OCI-LY1 (cell line): ENCODE data around the gene CHST7.

Experiments used
- H2AFZ ChIP-seq: fragments of 200-600 bp; sonication (generic), shearing (Covaris generic); 2 replicates; pipeline ENCODE4 v1.6.0; 2014; ENCODE audit warnings: antibody characterized with exemption, mild to moderate bottlenecking, low read length
- H3F3A ChIP-seq: fragments of 200-600 bp; sonication (generic), shearing (Covaris generic); 2 replicates; pipeline ENCODE4 v1.6.0; 2014; ENCODE audit warnings: mild to moderate bottlenecking, antibody characterized with exemption, low read length, moderate library complexity; ENCODE audit not compliant: insufficient read depth
- H3K27ac ChIP-seq: fragments of 200-600 bp; sonication (generic); 2 replicates; pipeline ENCODE4 v1.5.1; 2014; ENCODE audit warnings: low read length, mixed run types, mild to moderate bottlenecking, low read depth; ENCODE audit not compliant: poor library complexity, severe bottlenecking
- H3K27me3 ChIP-seq: fragments of 200-600 bp; sonication (generic); 2 replicates; pipeline ENCODE4 v1.6.0; 2014; ENCODE audit warnings: antibody characterized with exemption, mild to moderate bottlenecking, low read length, moderate library complexity; ENCODE audit not compliant: insufficient read depth
- H3K36me3 ChIP-seq: fragments of 200-600 bp; sonication (generic); 2 replicates; pipeline ENCODE4 v1.6.1; 2014; ENCODE audit warnings: mild to moderate bottlenecking, antibody characterized with exemption, low read length, moderate library complexity, mixed read lengths; ENCODE audit not compliant: insufficient read depth
- H3K4me1 ChIP-seq: fragments of 200-600 bp; sonication (generic); 2 replicates; pipeline ENCODE4 v1.5.1; 2014; ENCODE audit warnings: mild to moderate bottlenecking, low read length, moderate library complexity; ENCODE audit not compliant: insufficient read depth, severe bottlenecking
- H3K4me2 ChIP-seq: fragments of 200-600 bp; sonication (generic), shearing (Covaris generic); 2 replicates; pipeline ENCODE4 v1.6.1; 2014; ENCODE audit warnings: low read length
- H3K4me3 ChIP-seq: fragments of 200-600 bp; sonication (generic); 2 replicates; pipeline ENCODE4 v1.5.1; 2014; ENCODE audit warnings: low read length, low read depth, mild to moderate bottlenecking, mixed read lengths; ENCODE audit not compliant: poor library complexity, severe bottlenecking
- H3K79me2 ChIP-seq: fragments of 200-600 bp; shearing (Covaris generic); 2 replicates; pipeline ENCODE4 v1.6.1; 2016; ENCODE audit warnings: mixed run types, low read length, mixed read lengths; ENCODE audit not compliant: insufficient read depth
- H3K9ac ChIP-seq: fragments of 200-600 bp; sonication (generic), shearing (Covaris generic); 2 replicates; pipeline ENCODE4 v1.6.1; 2014; ENCODE audit warnings: mild to moderate bottlenecking, low read length, mixed read lengths
- H3K9me2 ChIP-seq: fragments of 200-600 bp; sonication (generic), shearing (Covaris generic); 2 replicates; pipeline ENCODE4 v1.6.1; 2014; ENCODE audit warnings: low read depth, mild to moderate bottlenecking, low read length, mixed read lengths
- H3K9me3 ChIP-seq: fragments of 200-600 bp; shearing (Covaris generic); 2 replicates; pipeline ENCODE4 v1.6.1; 2014; ENCODE audit warnings: low read length, mixed read lengths
- H4K20me1 ChIP-seq: fragments of 200-600 bp; sonication (generic), shearing (Covaris generic); 2 replicates; pipeline ENCODE4 v1.6.0; 2016; ENCODE audit warnings: mild to moderate bottlenecking, low read length; ENCODE audit not compliant: insufficient read depth
- EZH2 ChIP-seq: fragments of 200-600 bp; sonication (generic), shearing (Covaris generic); IDR thresholded peaks from 2 replicates; pipeline ENCODE4 v1.8.0; 2017; ENCODE audit warnings: borderline replicate concordance, mixed run types, mild to moderate bottlenecking, antibody characterized with exemption, low read length, moderate library complexity, mixed read lengths
- TF ChIP-seq, protein P1 (sequence below): fragments of 200-600 bp; sonication (generic), shearing (Covaris generic); IDR thresholded peaks from 2 replicates; pipeline ENCODE4 v1.5.1; 2017; ENCODE audit warnings: mild to moderate bottlenecking, antibody characterized with exemption, low read length, moderate library complexity, mixed read lengths

Gene CHST7

GRCh38 chrX:46636223-46636622, 62.7 kb downstream of the CHST7 start:
- peaks cover 28% of the 10 kb centered on the region; the same call in 1 of the 2 replicates for H3K36me3 ChIP-seq
- no peak overlapping the region for H3K4me3 ChIP-seq
- H3K4me1 ChIP-seq = no peaks in the 10 kb centered on the region
- H4K20me1 ChIP-seq = no peaks in the 10 kb centered on the region
- H3K27me3 ChIP-seq = no peaks in the 10 kb centered on the region
- no peaks in the 10 kb centered on the region for H3F3A ChIP-seq
- no peak overlapping the region for H3K9ac ChIP-seq
- H2AFZ ChIP-seq = no peak overlapping the region
- no peak overlapping the region for H3K27ac ChIP-seq
- H3K4me2 ChIP-seq = no peak overlapping the region
- H3K9me2 ChIP-seq = no peaks in the 10 kb centered on the region
- no peaks in the 10 kb centered on the region for H3K9me3 ChIP-seq
- H3K79me2 ChIP-seq = no peaks in the 10 kb centered on the region
- no peak for TF ChIP-seq EZH2
- TF ChIP-seq, protein P1, sequence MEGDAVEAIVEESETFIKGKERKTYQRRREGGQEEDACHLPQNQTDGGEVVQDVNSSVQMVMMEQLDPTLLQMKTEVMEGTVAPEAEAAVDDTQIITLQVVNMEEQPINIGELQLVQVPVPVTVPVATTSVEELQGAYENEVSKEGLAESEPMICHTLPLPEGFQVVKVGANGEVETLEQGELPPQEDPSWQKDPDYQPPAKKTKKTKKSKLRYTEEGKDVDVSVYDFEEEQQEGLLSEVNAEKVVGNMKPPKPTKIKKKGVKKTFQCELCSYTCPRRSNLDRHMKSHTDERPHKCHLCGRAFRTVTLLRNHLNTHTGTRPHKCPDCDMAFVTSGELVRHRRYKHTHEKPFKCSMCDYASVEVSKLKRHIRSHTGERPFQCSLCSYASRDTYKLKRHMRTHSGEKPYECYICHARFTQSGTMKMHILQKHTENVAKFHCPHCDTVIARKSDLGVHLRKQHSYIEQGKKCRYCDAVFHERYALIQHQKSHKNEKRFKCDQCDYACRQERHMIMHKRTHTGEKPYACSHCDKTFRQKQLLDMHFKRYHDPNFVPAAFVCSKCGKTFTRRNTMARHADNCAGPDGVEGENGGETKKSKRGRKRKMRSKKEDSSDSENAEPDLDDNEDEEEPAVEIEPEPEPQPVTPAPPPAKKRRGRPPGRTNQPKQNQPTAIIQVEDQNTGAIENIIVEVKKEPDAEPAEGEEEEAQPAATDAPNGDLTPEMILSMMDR = no peak

DNA sequence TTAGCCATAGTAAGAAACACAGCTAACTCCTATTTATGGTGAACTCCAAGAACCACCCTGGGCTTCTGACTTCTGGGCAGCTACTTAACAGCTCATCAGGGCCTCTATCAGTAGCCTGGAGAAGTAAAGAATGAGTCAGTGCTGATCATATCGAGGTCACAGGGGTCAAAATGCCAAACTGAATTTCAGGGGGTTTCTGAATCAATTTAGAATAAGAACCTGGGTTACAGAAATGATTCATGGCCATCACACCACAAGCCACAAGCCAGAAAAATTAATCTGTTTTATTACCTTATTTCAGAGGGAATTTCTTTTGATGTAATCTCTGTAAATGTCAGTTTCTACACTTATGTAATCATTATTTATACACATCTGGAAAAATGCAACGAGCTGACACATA, 64.4 kb downstream of the CHST7 start:
- Histone ChIP-seq H3K27me3 (no peaks in the 10 kb centered on the region), H3K27ac (no peak overlapping the region), H3K9ac (no peak overlapping the region), H3F3A (no peaks in the 10 kb centered on the region; the same call in 1 of the 2 replicates), H2AFZ (no peak overlapping the region), H3K9me3 (no peaks in the 10 kb centered on the region), H3K36me3 (peaks cover 32% of the 10 kb centered on the region; the same call in 1 of the 2 replicates), H3K9me2 (no peaks in the 10 kb centered on the region), H3K79me2 (no peaks in the 10 kb centered on the region), H4K20me1 (no peaks in the 10 kb centered on the region), H3K4me3 (no peak overlapping the region), H3K4me1 (peaks cover under 1% of the 10 kb centered on the region), H3K4me2 (no peak overlapping the region)
- TF ChIP-seq, protein P1 = no peak
- no peak for TF ChIP-seq EZH2

DNA sequence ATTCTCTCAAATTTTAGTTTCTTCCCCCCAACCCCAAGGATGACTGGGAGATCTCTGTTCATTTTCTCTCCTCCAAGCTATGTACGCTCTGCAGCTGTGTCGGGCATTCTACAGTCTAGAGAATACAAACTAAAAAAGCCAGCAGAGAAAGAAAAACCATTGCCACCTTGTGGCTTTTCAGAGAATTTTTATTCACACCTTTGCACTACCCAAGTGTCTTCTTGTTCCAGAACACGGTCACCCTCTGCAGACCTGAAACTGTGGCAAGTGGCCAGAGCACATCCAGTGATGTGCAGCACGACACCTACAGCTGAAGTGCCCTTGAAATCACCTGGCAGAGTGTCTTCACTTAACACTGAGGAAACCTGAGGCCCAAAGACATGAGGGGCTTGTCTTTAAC, 68.6 kb downstream of the CHST7 start:
- no peaks in the 10 kb centered on the region for H3K27me3 ChIP-seq

More for the DNA sequence above, 68.6 kb downstream of the CHST7 start:
- H3K9ac ChIP-seq = no peak overlapping the region
- H3K79me2 ChIP-seq = no peaks in the 10 kb centered on the region
- TF ChIP-seq, protein P1 = peak; percentile 33
- TF ChIP-seq EZH2 = no peak
- no peaks in the 10 kb centered on the region for H3K9me2 ChIP-seq
- peaks cover 23% of the 10 kb centered on the region for H3K36me3 ChIP-seq
- H2AFZ ChIP-seq = no peak overlapping the region
- H3K4me3 ChIP-seq = no peak overlapping the region
- H3K9me3 ChIP-seq = no peaks in the 10 kb centered on the region
- H3K27ac ChIP-seq = no peak overlapping the region
- no peak overlapping the region for H3K4me2 ChIP-seq
- peaks cover 14% of the 10 kb centered on the region for H3K4me1 ChIP-seq
- H3F3A ChIP-seq = no peaks in the 10 kb centered on the region; the same call in 1 of the 2 replicates
- no peaks in the 10 kb centered on the region for H4K20me1 ChIP-seq
